Measurements from ENCODE around the gene PEX11A.

Gene PEX11A

DNA sequence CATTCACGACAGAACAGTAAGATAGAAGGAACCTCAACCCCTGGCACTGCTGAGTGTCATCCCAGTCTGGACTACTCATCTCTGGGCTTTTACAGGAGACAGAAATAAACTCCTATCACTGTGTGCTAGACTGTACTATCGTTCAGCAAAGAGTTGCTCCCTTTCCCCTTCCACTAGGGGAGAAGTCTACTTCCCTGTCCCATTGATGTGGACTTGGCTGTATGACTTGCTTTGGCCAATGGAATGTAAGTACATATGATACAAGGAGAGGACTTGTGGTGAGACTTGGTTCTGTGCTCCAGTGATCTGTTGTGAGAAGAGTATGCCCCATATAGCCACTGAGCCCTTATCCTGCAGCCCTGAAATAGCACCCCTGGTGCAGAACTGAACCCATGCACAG lies 30.0 kb downstream of the PEX11A start:
- no peaks in the 10 kb centered on the region for H3K36me3 ChIP-seq (ENCODE audit: control insufficient read depth, low read length)
- H3F3A ChIP-seq (ENCODE audit: control insufficient read depth, insufficient read depth) = peaks cover 4% of the 10 kb centered on the region; the same call in 1 of the 2 replicates
- H3K9me3 ChIP-seq (ENCODE audit: control insufficient read depth, insufficient read depth, low read length) = no peaks in the 10 kb centered on the region
- no peak overlapping the region for H3K4me2 ChIP-seq (ENCODE audit: low read length)
- H3K9me2 ChIP-seq (replicated peaks; ENCODE audit: control insufficient read depth, low read length) = no peaks in the 10 kb centered on the region
- no peaks in the 10 kb centered on the region for H3K79me2 ChIP-seq (ENCODE audit: control insufficient read depth, low read length)
- peaks cover 30% of the 10 kb centered on the region for H3K27me3 ChIP-seq (ENCODE audit: control insufficient read depth, low read length)
- no peak overlapping the region for H3K4me3 ChIP-seq (ENCODE audit: low read length)
- H3K4me1 ChIP-seq (ENCODE audit: control insufficient read depth, low read length) = no peaks in the 10 kb centered on the region
- H4K20me1 ChIP-seq (ENCODE audit: control insufficient read depth, insufficient read depth, low read depth, low read length) = no peaks in the 10 kb centered on the region
- no peak for TF ChIP-seq EZH2phosphoT487 (IDR thresholded peaks at IDR 0.05; ENCODE audit: borderline replicate concordance, low read length)
- TF ChIP-seq, protein P1, sequence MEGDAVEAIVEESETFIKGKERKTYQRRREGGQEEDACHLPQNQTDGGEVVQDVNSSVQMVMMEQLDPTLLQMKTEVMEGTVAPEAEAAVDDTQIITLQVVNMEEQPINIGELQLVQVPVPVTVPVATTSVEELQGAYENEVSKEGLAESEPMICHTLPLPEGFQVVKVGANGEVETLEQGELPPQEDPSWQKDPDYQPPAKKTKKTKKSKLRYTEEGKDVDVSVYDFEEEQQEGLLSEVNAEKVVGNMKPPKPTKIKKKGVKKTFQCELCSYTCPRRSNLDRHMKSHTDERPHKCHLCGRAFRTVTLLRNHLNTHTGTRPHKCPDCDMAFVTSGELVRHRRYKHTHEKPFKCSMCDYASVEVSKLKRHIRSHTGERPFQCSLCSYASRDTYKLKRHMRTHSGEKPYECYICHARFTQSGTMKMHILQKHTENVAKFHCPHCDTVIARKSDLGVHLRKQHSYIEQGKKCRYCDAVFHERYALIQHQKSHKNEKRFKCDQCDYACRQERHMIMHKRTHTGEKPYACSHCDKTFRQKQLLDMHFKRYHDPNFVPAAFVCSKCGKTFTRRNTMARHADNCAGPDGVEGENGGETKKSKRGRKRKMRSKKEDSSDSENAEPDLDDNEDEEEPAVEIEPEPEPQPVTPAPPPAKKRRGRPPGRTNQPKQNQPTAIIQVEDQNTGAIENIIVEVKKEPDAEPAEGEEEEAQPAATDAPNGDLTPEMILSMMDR (IDR thresholded peaks at IDR 0.05; ENCODE audit: low read depth, low read length, poor library complexity, severe bottlenecking) = no peak
- H3K27ac ChIP-seq (ENCODE audit: low read depth, low read length) = no peak overlapping the region

DNA sequence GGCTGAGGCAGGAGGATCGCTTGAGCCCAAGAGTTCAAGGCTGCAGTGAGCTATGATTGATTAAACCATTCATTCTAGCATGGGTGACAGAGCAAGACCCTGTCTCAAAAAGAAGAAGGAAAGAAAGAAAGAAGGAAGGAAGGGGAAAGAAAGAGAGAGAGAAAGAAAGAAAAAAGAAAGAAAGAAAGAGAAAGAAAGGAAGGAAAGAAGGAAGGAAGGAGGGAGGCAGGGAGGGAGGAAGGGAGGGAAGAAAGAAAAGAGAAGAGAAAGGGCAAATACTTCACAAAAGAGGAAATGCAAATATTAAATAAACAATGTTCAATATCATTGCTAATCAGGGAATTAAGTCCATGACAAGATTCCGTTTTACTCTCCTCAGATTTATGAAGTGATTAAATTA lies 31.3 kb downstream of the PEX11A start:
- no peaks in the 10 kb centered on the region for H3F3A ChIP-seq (ENCODE audit: control insufficient read depth, insufficient read depth)
- no peak for TF ChIP-seq EZH2phosphoT487 (IDR thresholded peaks at IDR 0.05; ENCODE audit: borderline replicate concordance, low read length)
- TF ChIP-seq, protein P1 (IDR thresholded peaks at IDR 0.05; ENCODE audit: low read depth, low read length, poor library complexity, severe bottlenecking) = no peak
- H3K27me3 ChIP-seq (ENCODE audit: control insufficient read depth, low read length) = peaks cover 35% of the 10 kb centered on the region
- H3K4me1 ChIP-seq (ENCODE audit: control insufficient read depth, low read length) = no peaks in the 10 kb centered on the region
- no peaks in the 10 kb centered on the region for H4K20me1 ChIP-seq (ENCODE audit: control insufficient read depth, insufficient read depth, low read depth, low read length)
- no peaks in the 10 kb centered on the region for H3K9me2 ChIP-seq (replicated peaks; ENCODE audit: control insufficient read depth, low read length)
- H3K79me2 ChIP-seq (ENCODE audit: control insufficient read depth, low read length) = no peaks in the 10 kb centered on the region
- H3K9me3 ChIP-seq (ENCODE audit: control insufficient read depth, insufficient read depth, low read length) = no peaks in the 10 kb centered on the region
- H3K27ac ChIP-seq (ENCODE audit: low read depth, low read length) = no peak overlapping the region
- no peak overlapping the region for H3K4me2 ChIP-seq (ENCODE audit: low read length)
- H3K36me3 ChIP-seq (ENCODE audit: control insufficient read depth, low read length) = no peaks in the 10 kb centered on the region
- no peak overlapping the region for H3K4me3 ChIP-seq (ENCODE audit: low read length)

GRCh38 chr15:89657686-89658200 lies 32.8 kb downstream of the PEX11A start:
- Histone ChIP-seq H3K36me3 (ENCODE audit: control insufficient read depth, low read length) (no peaks in the 10 kb centered on the region), H3K79me2 (ENCODE audit: control insufficient read depth, low read length) (no peaks in the 10 kb centered on the region), H3K9me3 (ENCODE audit: control insufficient read depth, insufficient read depth, low read length) (no peaks in the 10 kb centered on the region), H3K27ac (ENCODE audit: low read depth, low read length) (no peak overlapping the region), H3K4me2 (ENCODE audit: low read length) (no peak overlapping the region), H3K4me3 (ENCODE audit: low read length) (no peak overlapping the region), H3K9me2 (replicated peaks; ENCODE audit: control insufficient read depth, low read length) (no peaks in the 10 kb centered on the region), H3K4me1 (ENCODE audit: control insufficient read depth, low read length) (no peaks in the 10 kb centered on the region), H4K20me1 (ENCODE audit: control insufficient read depth, insufficient read depth, low read depth, low read length) (no peaks in the 10 kb centered on the region), H3F3A (ENCODE audit: control insufficient read depth, insufficient read depth) (no peaks in the 10 kb centered on the region), H3K27me3 (ENCODE audit: control insufficient read depth, low read length) (peaks cover 42% of the 10 kb centered on the region)
- TF ChIP-seq EZH2phosphoT487 (IDR thresholded peaks at IDR 0.05; ENCODE audit: borderline replicate concordance, low read length) = no peak
- TF ChIP-seq, protein P1 (IDR thresholded peaks at IDR 0.05; ENCODE audit: low read depth, low read length, poor library complexity, severe bottlenecking) = no peak
